ENCODE results near the gene MGAT3.

MGAT3 gene

DNA sequence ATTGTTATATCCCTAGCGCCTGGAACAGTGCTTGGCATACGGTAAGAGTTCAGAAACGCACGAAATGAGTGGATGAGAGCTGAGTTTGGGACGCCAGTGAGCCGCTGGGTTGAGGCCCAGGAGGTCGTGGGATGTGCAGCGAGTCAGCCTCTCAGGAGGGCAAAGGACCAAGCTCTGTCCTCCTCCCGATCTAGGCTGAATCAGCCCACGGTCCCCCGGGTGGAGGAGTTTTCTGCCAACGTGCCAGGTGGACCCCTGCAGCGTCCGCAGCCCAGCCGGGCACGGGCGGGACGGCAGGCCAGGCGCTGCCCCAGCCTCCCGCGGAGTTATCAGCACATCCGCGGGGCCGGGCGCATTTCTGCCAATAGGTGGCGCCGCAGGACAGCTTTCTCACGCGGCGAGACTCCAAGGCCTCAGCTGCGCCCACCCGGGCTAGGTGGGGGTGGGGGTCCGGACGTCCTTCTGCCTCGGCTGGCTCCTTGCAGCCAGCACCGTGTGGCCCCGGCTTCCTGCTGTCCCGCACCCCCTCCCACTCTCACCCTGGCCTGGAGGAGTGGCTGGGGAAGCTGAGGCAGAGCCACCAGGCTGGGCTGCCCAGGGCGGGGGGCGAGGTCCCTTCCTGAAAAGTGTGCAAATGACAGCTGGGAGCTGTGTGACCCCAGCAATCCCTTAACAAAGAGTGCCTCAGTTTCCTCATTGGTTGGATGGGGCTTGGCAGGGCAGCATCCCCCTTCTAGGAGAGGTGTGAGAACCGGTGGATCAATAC lies 78.0 kb downstream of the MGAT3 start:
- peak; percentile 62 for DNase-seq

- no peak for DNase-seq
Observed at GRCh38 chr22:39535357-39535725, 78.5 kb downstream of the MGAT3 start.

GRCh38 chr22:39535831-39536449 lies 79.1 kb downstream of the MGAT3 start:
- no peak for DNase-seq

DNA sequence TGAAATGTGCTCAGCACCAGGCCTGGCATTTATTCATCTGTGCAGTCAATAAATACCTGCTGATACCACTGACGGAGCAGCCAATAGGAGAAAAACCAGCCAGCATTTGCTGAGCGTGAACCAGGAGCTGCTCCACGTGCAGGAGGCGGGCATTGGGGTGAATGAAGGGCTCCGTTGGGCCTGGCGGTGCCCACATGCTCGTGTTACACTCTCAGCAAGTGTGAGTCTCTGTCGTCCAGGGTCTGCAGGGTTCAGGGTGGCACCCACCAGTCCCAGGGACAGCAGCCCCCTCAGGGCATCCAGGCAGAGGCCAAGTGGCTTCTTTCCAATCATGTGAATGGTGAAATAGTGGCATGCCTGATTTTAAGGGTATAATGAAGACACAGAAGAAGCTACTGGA lies 79.9 kb downstream of the MGAT3 start:
- no peak for DNase-seq

GRCh38 chr22:39537975-39538374 lies 81.2 kb downstream of the MGAT3 start:
- DNase-seq = no peak
